ENCODE results near the gene NUPR1.
"Not testable (repeated sequence)": the region's sequence is repeated elsewhere in the genome, so short reads cannot be mapped to it uniquely, and the experiment has no call there.

- not testable (repeated sequence) for TF ChIP-seq CTCF, POLR2A (IDR thresholded peaks at IDR 0.05)
These were observed 7.2 kb upstream of the NUPR1 start for GRCh38 chr16:28545964-28546363.
